WTC11 (cell line): ENCODE data around the gene DBI. TPM values are rescaled to one million over a fixed set of nuclear protein-coding genes. Genes with fewer than 3 reads are reported as not detected.

Experiments used
- ATAC-seq: fragments of 200-7000 bp; cut with Tn5 transposase; 2 replicates; pipeline ENCODE4 v1.10.0; 2021; ENCODE audit warnings: mild to moderate bottlenecking, moderate library complexity
- CTCF ChIA-PET: fragments of 300-600 bp; sonication (Branson Sonifier 250); formaldehyde crosslinking; loops from one replicate; lab custom pipeline; 2021; ENCODE audit warnings: antibody characterized with exemption; lab: Charles Lee
- POLR2A ChIA-PET: fragments of 350-600 bp; sonication (Branson Sonifier 250); formaldehyde crosslinking; loops from one replicate; lab custom pipeline; 2021; ENCODE audit warnings: antibody characterized with exemption; lab: Charles Lee
- DNase-seq: peaks from one replicate; pipeline ENCODE4 v3.0.0; 2021; ENCODE audit warnings: low spot score
- H3K27ac Mint-ChIP-seq: 2 replicates; pipeline ENCODE4 v1.8.0; 2021; ENCODE audit warnings: mixed read lengths
- H3K27me3 Mint-ChIP-seq: 2 replicates; pipeline ENCODE4 v1.8.0; 2021; ENCODE audit warnings: low read depth, mild to moderate bottlenecking, moderate library complexity, mixed read lengths
- H3K36me3 Mint-ChIP-seq: 2 replicates; pipeline ENCODE4 v1.8.0; 2021; ENCODE audit warnings: mixed read lengths
- H3K4me1 Mint-ChIP-seq: 2 replicates; pipeline ENCODE4 v1.8.0; 2022; ENCODE audit warnings: mixed read lengths
- H3K4me3 Mint-ChIP-seq: 2 replicates; pipeline ENCODE4 v1.8.0; 2021; ENCODE audit warnings: mild to moderate bottlenecking, moderate library complexity, mixed read lengths
- H3K9me3 Mint-ChIP-seq: 2 replicates; pipeline ENCODE4 v1.8.0; 2021; ENCODE audit warnings: mixed read lengths
- AFF4 ChIP-seq: sonication (generic); formaldehyde crosslinking; IDR thresholded peaks from 2 replicates; pipeline ENCODE4 v1.8.1; 2023; ENCODE audit warnings: mild to moderate bottlenecking, missing genetic modification reagents, borderline replicate concordance
- ATF1 ChIP-seq: sonication (generic); formaldehyde crosslinking; IDR thresholded peaks from 2 replicates; pipeline ENCODE4 v1.8.1; 2023; ENCODE audit warnings: mild to moderate bottlenecking, moderate library complexity, missing genetic modification reagents
- ATF2 ChIP-seq: sonication (generic); formaldehyde crosslinking; IDR thresholded peaks from 2 replicates; pipeline ENCODE4 v1.8.1; 2022; ENCODE audit warnings: low read depth, missing genetic modification reagents, borderline replicate concordance
- CDX4 ChIP-seq: fragments of 250-450 bp; sonication (Bioruptor Pico); IDR thresholded peaks from 2 replicates; pipeline ENCODE4 v1.9.0; 2021; ENCODE audit warnings: moderate library complexity, mild to moderate bottlenecking, inconsistent platforms, borderline replicate concordance
- FOXJ3 ChIP-seq: sonication (generic); formaldehyde crosslinking; IDR thresholded peaks from 2 replicates; pipeline ENCODE4 v1.9.0; 2021; ENCODE audit warnings: missing genetic modification reagents, mild to moderate bottlenecking, borderline replicate concordance
- GABPB1 ChIP-seq: sonication (generic); formaldehyde crosslinking; IDR thresholded peaks from 2 replicates; pipeline ENCODE4 v1.8.1; 2023; ENCODE audit warnings: mild to moderate bottlenecking, missing genetic modification reagents
- HMGXB4 ChIP-seq: sonication (generic); formaldehyde crosslinking; IDR thresholded peaks from 2 replicates; pipeline ENCODE4 v1.8.1; 2023; ENCODE audit warnings: mild to moderate bottlenecking, moderate library complexity, missing genetic modification reagents
- JAZF1 ChIP-seq: fragments of 250-450 bp; sonication (Bioruptor Pico); IDR thresholded peaks from 2 replicates; pipeline ENCODE4 v1.9.0; 2021; ENCODE audit warnings: moderate library complexity, mild to moderate bottlenecking, inconsistent platforms
- JUN ChIP-seq: sonication (generic); formaldehyde crosslinking; IDR thresholded peaks from 2 replicates; pipeline ENCODE4 v1.8.0; 2023; ENCODE audit warnings: mild to moderate bottlenecking, missing genetic modification reagents
- NFATC4 ChIP-seq: fragments of 250-450 bp; sonication (Bioruptor Pico); IDR thresholded peaks from 2 replicates; pipeline ENCODE4 v1.9.0; 2021; ENCODE audit warnings: mild to moderate bottlenecking
- SMAD3 ChIP-seq: sonication (generic); formaldehyde crosslinking; IDR thresholded peaks from 2 replicates; pipeline ENCODE4 v1.8.0; 2022; ENCODE audit warnings: missing genetic modification reagents, mild to moderate bottlenecking, borderline replicate concordance
- TCF7 ChIP-seq: sonication (generic); formaldehyde crosslinking; IDR thresholded peaks from 2 replicates; pipeline ENCODE4 v1.8.0; 2022; ENCODE audit warnings: mild to moderate bottlenecking, low read depth, missing genetic modification reagents, moderate library complexity
- TEAD4 ChIP-seq: sonication (generic); formaldehyde crosslinking; IDR thresholded peaks from 2 replicates; pipeline ENCODE4 v1.8.0; 2022; ENCODE audit warnings: mild to moderate bottlenecking, missing genetic modification reagents
- USF1 ChIP-seq: sonication (generic); formaldehyde crosslinking; IDR thresholded peaks from 2 replicates; pipeline ENCODE4 v1.8.0; 2022; ENCODE audit warnings: mild to moderate bottlenecking, missing genetic modification reagents
- ZBTB21 ChIP-seq: sonication (generic); formaldehyde crosslinking; IDR thresholded peaks from 2 replicates; pipeline ENCODE4 v1.8.1; 2023; ENCODE audit warnings: mild to moderate bottlenecking, missing genetic modification reagents, borderline replicate concordance
- ZMAT4 ChIP-seq: fragments of 250-450 bp; sonication (Bioruptor Pico); IDR thresholded peaks from 2 replicates; pipeline ENCODE4 v1.9.0; 2021; ENCODE audit warnings: mild to moderate bottlenecking
- ZNF232 ChIP-seq: sonication (generic); formaldehyde crosslinking; IDR thresholded peaks from 2 replicates; pipeline ENCODE4 v1.8.0; 2022; ENCODE audit warnings: mild to moderate bottlenecking, missing genetic modification reagents
- ZNF263 ChIP-seq: sonication (generic); formaldehyde crosslinking; IDR thresholded peaks from 2 replicates; pipeline ENCODE4 v1.8.1; 2022; ENCODE audit warnings: low read depth, mild to moderate bottlenecking, moderate library complexity, missing genetic modification reagents
- ZNF281 ChIP-seq: sonication (generic); formaldehyde crosslinking; IDR thresholded peaks from 2 replicates; pipeline ENCODE4 v1.8.0; 2023; ENCODE audit warnings: mild to moderate bottlenecking, missing genetic modification reagents
- ZNF423 ChIP-seq: fragments of 250-450 bp; sonication (Bioruptor Pico); IDR thresholded peaks from 2 replicates; pipeline ENCODE4 v2.1.2; 2022; ENCODE audit warnings: mild to moderate bottlenecking, moderate library complexity
- total RNA-seq: library from RNA; stranded (reverse); gene quantifications from 3 replicates; pipeline ENCODE4 v1.2.3, GENCODE V29; 2021

The DBI gene
- total RNA-seq, 1 experiment from 2014 or later = 158 TPM

- TF ChIP-seq AFF4 (no peak), ATF1 (CRISPR knock-in tag) (no peak), NFATC4 (CRISPR knock-in tag) (no peak), JAZF1 (CRISPR knock-in tag) (no peak)
These were observed 39.8 kb upstream of the DBI start (continued) for GRCh38 chr2:119326938-119327337.

- ChIA-PET CTCF (no interaction called here), POLR2A (no interaction called here)
- H3K9me3 Mint-ChIP-seq = no peaks in the 10 kb centered on the region
These were observed 39.3 kb upstream of the DBI start for GRCh38 chr2:119327431-119327830.

GRCh38 chr2:119332953-119333352 lies 33.8 kb upstream of the DBI start:
- ATAC-seq (no peak), DNase-seq (no peak)
- H3K27me3 Mint-ChIP-seq = no peaks in the 10 kb centered on the region
- H3K4me1 Mint-ChIP-seq = no peaks in the 10 kb centered on the region
- no peaks in the 10 kb centered on the region for H3K36me3 Mint-ChIP-seq
- no peaks in the 10 kb centered on the region for H3K9me3 Mint-ChIP-seq
- POLR2A ChIA-PET = no interaction called here
- H3K4me3 Mint-ChIP-seq = no peak overlapping the region
- H3K27ac Mint-ChIP-seq = no peak overlapping the region
- CTCF ChIA-PET = no interaction called here
- no peak for TF ChIP-seq ZNF281 (CRISPR knock-in tag)
- TF ChIP-seq TEAD4 = no peak
- no peak for TF ChIP-seq ZNF232 (CRISPR knock-in tag)
- no peak for TF ChIP-seq SMAD3
- no peak for TF ChIP-seq ZNF263 (CRISPR knock-in tag)
- TF ChIP-seq HMGXB4 (CRISPR knock-in tag) = no peak
- TF ChIP-seq JUN = no peak
- no peak for TF ChIP-seq ZBTB21 (CRISPR knock-in tag)
- TF ChIP-seq TCF7 = no peak
- no peak for TF ChIP-seq GABPB1 (CRISPR knock-in tag)
- no peak for TF ChIP-seq ZNF423

More at GRCh38 chr2:119327431-119327830, 39.3 kb upstream of the DBI start:
- Mint-ChIP-seq H3K27me3 (no peaks in the 10 kb centered on the region), H3K36me3 (no peaks in the 10 kb centered on the region), H3K4me3 (no peak overlapping the region), H3K4me1 (no peaks in the 10 kb centered on the region), H3K27ac (no peak overlapping the region)
- no peak for TF ChIP-seq SMAD3
- no peak for TF ChIP-seq ATF2 (CRISPR knock-in tag)
- TF ChIP-seq GABPB1 (CRISPR knock-in tag) = no peak
- no peak for TF ChIP-seq NFATC4 (CRISPR knock-in tag)
- TF ChIP-seq CDX4 = no peak
- no peak for TF ChIP-seq ZMAT4 (CRISPR knock-in tag)
- TF ChIP-seq FOXJ3 (CRISPR knock-in tag) = no peak
- no peak for TF ChIP-seq USF1
- DNase-seq (no peak), ATAC-seq (no peak)
